MCF 10A (cell line): ENCODE results near the gene SMCHD1. TPM values are rescaled to one million over a fixed set of nuclear protein-coding genes. Genes with fewer than 3 reads are reported as not detected.

Source experiments
- BruUV-seq: library from RNA; stranded (reverse); fragments of 400-500 nt; replicated peaks from 2 replicates; lab custom pipeline; 2021; lab: Mats Ljungman, UMichigan
- CTCF ChIA-PET: fragments of 300-600 bp; sonication (Branson Sonifier 250); formaldehyde crosslinking; extraction: SDS; loops from one replicate; lab custom pipeline; 2021; ENCODE audit warnings: antibody characterized with exemption, inconsistent platforms; lab: Yijun Ruan, JAX
- POLR2A ChIA-PET: fragments of 300-600, 350-650 bp; sonication (Branson Sonifier 250); formaldehyde crosslinking; extraction: SDS; loops from one replicate; lab custom pipeline; 2020; ENCODE audit warnings: antibody characterized with exemption, inconsistent platforms; lab: Yijun Ruan, JAX
- DNase-seq: peaks from one replicate; pipeline ENCODE4 v3.0.0-alpha.2; 2018; ENCODE audit not compliant: unreplicated experiment
- H3K27ac Mint-ChIP-seq: one replicate; pipeline ENCODE4 v1.8.0; 2022; ENCODE audit warnings: mild to moderate bottlenecking, low read depth, mixed read lengths; ENCODE audit not compliant: unreplicated experiment
- H3K27me3 Mint-ChIP-seq: one replicate; pipeline ENCODE4 v1.8.0; 2022; ENCODE audit warnings: mixed read lengths; ENCODE audit not compliant: insufficient read depth, unreplicated experiment
- H3K36me3 Mint-ChIP-seq: one replicate; pipeline ENCODE4 v1.8.0; 2022; ENCODE audit warnings: mild to moderate bottlenecking, moderate library complexity, mixed read lengths; ENCODE audit not compliant: insufficient read depth, unreplicated experiment
- H3K4me1 Mint-ChIP-seq: one replicate; pipeline ENCODE4 v1.8.0; 2022; ENCODE audit warnings: mixed read lengths; ENCODE audit not compliant: insufficient read depth, unreplicated experiment
- H3K4me3 Mint-ChIP-seq: one replicate; pipeline ENCODE4 v1.8.0; 2022; ENCODE audit warnings: mild to moderate bottlenecking, moderate library complexity, mixed read lengths; ENCODE audit not compliant: unreplicated experiment
- H3K9me3 Mint-ChIP-seq: one replicate; pipeline ENCODE4 v1.8.0; 2022; ENCODE audit warnings: mixed read lengths; ENCODE audit not compliant: unreplicated experiment
- intact Hi-C: fragments of 100-400 bp; cut with micrococcal nuclease; formaldehyde crosslinking; loops from 2 replicates; pipeline ENCODE4 v1.14.1; 2022
- total RNA-seq: library from RNA; stranded (reverse); gene quantifications from 2 replicates; pipeline ENCODE4 v1.2.3, GENCODE V29; 2022
- TF ChIP-seq, protein P1 (sequence below): fragments of 200-600 bp; IDR thresholded peaks from one replicate; pipeline ENCODE4 v1.8.0; 2022; ENCODE audit warnings: antibody characterized with exemption, mild to moderate bottlenecking; ENCODE audit not compliant: unreplicated experiment

SMCHD1 gene
- total RNA-seq, 1 experiment from 2014 or later = 50.7 TPM

DNA sequence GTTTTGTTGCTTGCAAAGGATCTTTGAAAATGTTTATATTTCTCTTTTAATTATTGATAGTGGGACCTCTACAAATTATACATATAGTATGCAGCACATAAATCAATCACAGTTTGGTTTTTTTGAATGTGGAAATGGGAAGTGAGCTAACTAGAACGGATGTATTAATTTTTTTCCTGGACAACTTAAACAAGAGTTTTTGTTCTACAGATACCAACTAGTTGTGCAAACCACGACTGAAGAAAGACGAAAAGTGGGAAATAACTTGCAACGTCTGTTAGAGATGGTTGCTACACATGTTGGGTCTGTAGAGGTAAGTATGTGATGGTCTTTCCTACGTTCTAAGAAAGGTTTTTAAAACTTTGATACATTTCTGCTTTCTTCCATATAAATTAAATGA lies 45.0 kb upstream of the SMCHD1 start:
- no peak for DNase-seq
- no peak overlapping the region for H3K4me3 Mint-ChIP-seq
- H3K27ac Mint-ChIP-seq = no peak overlapping the region
- intact Hi-C loops = no loop called here
- H3K27me3 Mint-ChIP-seq = no peaks in the 10 kb centered on the region
- CTCF ChIA-PET = interaction anchor here (0.6 kb wide), 1 partner anchor 1332 kb away, joined by 4 read pairs; no protein-coding TSS in a partner anchor
- no TSS peak for BruUV-seq
- H3K36me3 Mint-ChIP-seq = peaks cover 5% of the 10 kb centered on the region
- no peaks in the 10 kb centered on the region for H3K4me1 Mint-ChIP-seq
- H3K9me3 Mint-ChIP-seq = no peaks in the 10 kb centered on the region
- TF ChIP-seq, protein P1, sequence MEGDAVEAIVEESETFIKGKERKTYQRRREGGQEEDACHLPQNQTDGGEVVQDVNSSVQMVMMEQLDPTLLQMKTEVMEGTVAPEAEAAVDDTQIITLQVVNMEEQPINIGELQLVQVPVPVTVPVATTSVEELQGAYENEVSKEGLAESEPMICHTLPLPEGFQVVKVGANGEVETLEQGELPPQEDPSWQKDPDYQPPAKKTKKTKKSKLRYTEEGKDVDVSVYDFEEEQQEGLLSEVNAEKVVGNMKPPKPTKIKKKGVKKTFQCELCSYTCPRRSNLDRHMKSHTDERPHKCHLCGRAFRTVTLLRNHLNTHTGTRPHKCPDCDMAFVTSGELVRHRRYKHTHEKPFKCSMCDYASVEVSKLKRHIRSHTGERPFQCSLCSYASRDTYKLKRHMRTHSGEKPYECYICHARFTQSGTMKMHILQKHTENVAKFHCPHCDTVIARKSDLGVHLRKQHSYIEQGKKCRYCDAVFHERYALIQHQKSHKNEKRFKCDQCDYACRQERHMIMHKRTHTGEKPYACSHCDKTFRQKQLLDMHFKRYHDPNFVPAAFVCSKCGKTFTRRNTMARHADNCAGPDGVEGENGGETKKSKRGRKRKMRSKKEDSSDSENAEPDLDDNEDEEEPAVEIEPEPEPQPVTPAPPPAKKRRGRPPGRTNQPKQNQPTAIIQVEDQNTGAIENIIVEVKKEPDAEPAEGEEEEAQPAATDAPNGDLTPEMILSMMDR = no peak
- POLR2A ChIA-PET = no interaction called here

DNA sequence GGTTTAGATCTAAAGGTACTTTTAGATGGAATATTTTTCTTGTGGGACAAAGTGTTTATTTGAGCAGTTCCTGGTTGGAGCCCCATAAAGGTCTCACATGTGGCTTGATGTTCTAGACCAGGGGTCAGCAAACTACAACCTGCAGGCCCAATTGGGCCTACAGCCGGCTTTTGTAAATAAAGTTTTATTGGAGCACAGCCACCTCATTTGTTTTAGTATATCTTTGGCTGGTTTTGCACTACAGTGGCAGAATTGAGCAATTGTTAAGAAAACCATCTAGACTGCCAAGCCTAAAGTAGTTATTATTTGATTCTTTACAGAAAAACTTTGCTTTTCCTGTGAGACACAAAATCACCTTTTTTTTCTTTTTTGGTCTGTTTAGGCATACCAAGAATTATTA lies 42.5 kb upstream of the SMCHD1 start:
- Mint-ChIP-seq H3K4me3 (no peak overlapping the region), H3K27me3 (no peaks in the 10 kb centered on the region), H3K4me1 (no peaks in the 10 kb centered on the region), H3K9me3 (no peaks in the 10 kb centered on the region), H3K36me3 (peaks cover 12% of the 10 kb centered on the region), H3K27ac (no peak overlapping the region)
- no TSS peak for BruUV-seq
- intact Hi-C loops = no loop called here
- TF ChIP-seq, protein P1 = no peak
- no peak for DNase-seq
- CTCF ChIA-PET = no interaction called here
- POLR2A ChIA-PET = no interaction called here

DNA sequence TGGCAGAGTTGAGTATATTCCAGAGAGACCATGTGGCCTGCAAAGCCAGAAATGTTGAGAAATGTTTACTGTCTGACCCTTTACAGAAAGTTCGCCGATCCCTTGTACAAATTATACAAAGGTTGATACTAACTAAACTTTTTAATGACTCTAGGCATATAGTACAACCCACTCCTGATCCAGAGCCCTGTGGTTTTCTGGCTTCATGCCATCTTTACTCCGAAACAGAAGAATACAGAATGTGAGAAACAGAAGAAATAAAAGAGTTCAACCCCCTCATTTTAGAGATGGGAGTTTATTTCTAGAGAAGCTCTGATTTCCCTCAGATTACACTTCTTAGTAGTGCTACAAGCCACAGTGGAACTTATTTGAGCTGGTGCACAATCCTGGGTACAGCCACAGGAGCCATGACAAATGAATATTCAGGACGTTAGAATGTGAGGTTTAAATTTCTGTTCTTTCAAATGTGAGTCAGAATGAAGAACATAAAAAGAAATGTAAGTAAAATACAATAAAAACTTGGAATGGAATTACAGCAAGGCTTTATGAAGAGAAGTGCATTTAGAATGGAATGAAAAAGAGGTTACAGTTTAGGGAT lies 38.0 kb upstream of the SMCHD1 start:
- no TSS peak for BruUV-seq
- TF ChIP-seq, protein P1 = no peak

DNA sequence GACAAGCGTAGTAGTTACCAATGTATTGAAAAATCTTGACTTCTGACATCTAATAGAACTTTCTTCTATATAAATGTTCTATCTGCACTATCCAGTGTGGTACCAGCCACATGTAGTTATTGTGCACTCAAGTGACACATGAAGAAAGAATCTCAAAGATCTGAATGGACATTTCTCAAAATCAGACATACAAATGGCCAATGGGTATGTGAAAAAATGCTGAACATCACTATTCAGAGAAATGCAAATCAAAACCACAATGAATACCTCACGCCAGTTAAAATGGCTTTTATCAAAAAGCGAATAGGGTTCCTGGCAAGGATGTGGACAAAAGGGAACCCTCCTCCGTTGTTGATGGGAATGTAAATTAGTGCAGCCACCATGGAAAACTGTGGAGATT lies 37.5 kb upstream of the SMCHD1 start:
- no TSS peak for BruUV-seq
- H3K4me3 Mint-ChIP-seq = no peak overlapping the region
- no peak overlapping the region for H3K27ac Mint-ChIP-seq
- no peaks in the 10 kb centered on the region for H3K27me3 Mint-ChIP-seq
- no peaks in the 10 kb centered on the region for H3K9me3 Mint-ChIP-seq
- peaks cover 7% of the 10 kb centered on the region for H3K36me3 Mint-ChIP-seq
- ChIA-PET POLR2A (no interaction called here), CTCF (no interaction called here)
- DNase-seq = no peak
- TF ChIP-seq, protein P1 = no peak
- no peaks in the 10 kb centered on the region for H3K4me1 Mint-ChIP-seq
- intact Hi-C loops = no loop called here

More for the DNA sequence above, 38.0 kb upstream of the SMCHD1 start:
- no peak for DNase-seq
- ChIA-PET POLR2A (interaction anchor here (0.6 kb wide), 1 partner anchor 10 kb away, joined by 3 read pairs; no protein-coding TSS in a partner anchor), CTCF (no interaction called here)
- no peak overlapping the region for H3K27ac Mint-ChIP-seq
- intact Hi-C loops = no loop called here
- no peaks in the 10 kb centered on the region for H3K27me3 Mint-ChIP-seq
- H3K4me3 Mint-ChIP-seq = no peak overlapping the region
- H3K9me3 Mint-ChIP-seq = no peaks in the 10 kb centered on the region
- H3K36me3 Mint-ChIP-seq = peaks cover 7% of the 10 kb centered on the region
- no peaks in the 10 kb centered on the region for H3K4me1 Mint-ChIP-seq
